GM19023 (cell line): Measurements from ENCODE around the gene ADAP1.

Experiments used
- ATAC-seq: cut with Tn5 transposase; IDR thresholded peaks from one replicate; pipeline ENCODE4 v1.9.1; 2021; ENCODE audit warnings: mild to moderate bottlenecking, moderate library complexity; ENCODE audit not compliant: unreplicated experiment

ADAP1 gene

DNA sequence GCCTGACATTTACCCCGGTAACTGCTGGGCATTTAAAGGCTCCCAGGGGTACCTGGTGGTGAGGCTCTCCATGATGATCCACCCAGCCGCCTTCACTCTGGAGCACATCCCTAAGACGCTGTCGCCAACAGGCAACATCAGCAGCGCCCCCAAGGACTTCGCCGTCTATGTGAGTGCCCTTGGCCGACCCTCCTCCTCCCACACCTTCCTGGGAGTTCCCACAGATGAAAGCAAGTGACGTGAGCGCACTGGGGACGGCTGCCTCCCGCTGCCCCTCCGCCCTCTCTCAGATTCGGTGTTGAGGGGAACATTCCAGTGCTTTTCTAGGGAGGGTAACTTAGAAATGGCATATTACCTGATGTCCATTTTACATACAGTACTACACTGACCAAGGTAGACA is 85.1 kb downstream of the ADAP1 start:
- no peak for ATAC-seq

DNA sequence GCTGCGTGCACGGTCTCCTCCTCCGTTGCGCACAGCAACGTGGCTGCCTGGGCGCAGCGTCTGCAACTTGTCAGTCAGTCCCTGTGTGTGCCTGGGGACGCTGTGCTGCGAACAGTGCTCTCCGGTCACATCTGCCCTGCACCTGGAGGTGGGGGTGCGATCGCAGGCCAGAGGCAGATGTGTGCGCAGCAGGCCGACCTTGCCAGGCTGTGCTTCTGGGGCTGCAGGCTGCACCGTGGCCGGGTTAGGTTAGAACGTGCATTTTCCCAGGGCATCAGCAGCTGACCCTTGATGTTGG is 86.3 kb downstream of the ADAP1 start:
- ATAC-seq, result no peak

DNA sequence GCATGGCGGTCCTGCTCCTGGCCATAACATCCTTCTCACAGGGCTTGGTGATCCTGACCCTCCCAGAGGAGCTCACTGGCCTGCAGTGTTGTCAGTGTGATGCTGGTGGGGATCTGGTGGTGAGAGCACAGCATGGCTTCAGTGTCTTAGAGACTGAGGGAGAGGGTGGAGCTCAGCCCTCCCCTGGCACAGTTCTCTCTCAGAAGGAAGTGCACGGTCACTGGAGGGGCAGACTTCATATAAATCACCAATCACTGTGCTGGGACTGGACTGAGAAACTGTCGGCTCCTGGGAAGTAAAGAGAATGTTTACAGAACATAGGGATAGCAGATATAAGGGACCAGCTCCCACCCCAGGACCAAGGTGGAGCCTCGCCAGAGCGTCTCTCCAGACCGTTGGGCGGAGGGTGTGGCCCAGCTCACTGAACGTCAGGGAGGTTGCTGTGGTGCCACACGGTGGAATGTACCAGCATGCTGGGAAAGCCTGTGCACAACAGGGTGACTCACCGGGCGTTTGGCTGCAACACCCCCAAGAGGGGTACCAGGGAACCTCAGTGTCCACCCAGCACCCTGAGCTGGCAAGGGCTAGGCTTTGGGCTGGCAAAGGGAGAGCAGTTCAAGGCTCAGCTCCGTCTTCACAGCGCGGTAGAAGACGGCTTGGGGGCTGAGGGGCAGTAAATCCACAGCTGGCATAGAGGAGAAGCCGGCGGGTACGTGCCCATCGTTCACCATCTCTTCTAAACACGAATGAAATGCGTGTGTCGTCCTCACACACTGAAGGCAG is 86.9 kb downstream of the ADAP1 start:
- ATAC-seq, result no peak

DNA sequence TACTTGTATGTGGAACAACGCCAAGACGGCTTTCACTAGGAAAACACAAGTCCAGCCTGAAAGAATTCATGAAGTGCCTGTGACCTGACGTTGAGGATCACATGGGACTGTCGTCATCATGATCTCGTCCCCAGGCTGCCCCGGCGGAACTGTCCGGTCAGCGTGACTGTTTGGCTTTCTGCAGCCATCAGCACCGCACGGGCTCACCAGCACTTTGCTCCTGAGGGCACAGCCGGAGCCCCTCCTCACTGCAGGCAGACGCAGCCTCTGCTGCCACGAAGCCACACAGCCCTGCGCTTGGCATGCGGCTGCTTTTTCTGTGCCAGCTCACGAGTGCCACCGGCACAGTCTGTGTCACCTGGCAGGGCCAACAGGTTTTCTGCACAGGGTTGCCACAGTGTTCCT is 87.5 kb downstream of the ADAP1 start:
- ATAC-seq, result no peak

DNA sequence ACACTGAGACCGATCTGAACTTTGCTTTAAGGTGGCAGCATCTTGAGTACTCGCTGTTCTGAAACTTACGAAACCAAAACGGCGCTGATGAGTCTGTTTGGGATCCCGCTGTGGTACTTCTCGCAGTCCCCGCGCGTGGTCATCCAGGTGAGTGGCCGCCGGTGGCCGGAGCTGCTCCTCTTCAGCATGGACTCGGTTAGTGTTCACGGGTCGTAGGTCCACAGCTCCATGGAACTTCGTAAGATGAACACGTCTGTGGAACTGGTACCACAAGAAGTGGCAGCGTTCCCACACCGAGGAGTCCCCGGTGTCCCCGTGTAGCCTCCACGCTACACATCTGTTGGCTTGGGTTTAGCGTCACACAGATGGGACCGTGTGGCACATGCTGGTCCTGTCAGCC is 88.6 kb downstream of the ADAP1 start:
- no peak for ATAC-seq

DNA sequence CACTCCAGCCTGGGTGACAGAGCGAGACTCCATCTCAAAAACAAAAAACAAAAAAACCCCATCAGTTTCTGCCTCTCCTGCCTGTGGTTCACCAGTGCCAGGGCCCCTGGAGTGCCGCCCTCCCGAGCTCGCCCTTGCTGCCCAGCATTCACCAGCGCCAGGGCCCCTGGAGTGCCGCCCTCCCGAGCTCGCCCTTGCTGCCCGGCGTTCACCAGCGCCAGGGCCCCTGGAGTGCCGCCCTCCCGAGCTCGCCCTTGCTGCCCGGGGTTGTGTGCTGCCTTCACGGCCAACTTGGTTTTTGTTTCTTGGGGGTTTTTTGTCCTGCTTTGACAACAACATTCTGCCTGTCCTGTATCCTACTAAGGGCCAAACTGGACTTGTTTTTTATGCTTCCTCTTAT is 91.4 kb downstream of the ADAP1 start:
- ATAC-seq, result no peak

DNA sequence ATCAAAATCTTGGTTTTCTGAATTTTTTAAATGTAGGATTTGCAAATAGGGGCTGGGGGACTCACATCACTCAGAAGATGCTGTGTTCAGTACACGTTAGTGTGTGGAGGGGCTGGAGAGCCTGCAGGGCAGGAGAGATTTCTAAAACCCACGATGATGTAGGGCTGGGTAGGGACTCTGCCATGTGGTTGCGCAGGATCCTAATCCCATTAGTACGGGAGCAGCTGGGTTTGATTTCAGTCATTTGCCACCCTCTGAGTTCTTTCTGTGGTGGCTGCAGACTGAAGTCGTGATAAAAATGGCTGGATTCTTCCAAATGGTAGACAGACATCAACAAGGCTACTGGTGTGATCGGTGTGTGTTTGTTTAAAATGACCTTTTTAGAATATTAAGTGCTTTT is 92.3 kb downstream of the ADAP1 start:
- ATAC-seq, result no peak

DNA sequence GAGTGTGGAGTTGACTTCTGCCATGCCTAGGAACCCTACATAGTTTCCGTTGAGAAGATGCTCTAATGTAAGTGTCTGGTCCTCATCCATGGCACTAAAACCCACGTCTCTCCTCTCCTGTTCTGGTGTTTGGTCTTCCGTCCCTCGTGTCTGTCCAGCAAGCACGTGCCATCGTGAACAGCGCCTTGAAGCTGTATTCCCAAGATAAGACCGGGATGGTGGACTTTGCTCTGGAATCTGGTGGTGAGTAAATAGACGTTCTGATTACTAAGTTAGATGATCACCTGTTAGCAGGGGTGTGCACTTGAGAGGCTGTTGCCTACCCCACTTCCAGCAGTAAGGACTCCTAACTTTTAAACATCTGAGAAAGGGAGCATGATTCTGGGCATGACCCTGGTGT is 93.3 kb downstream of the ADAP1 start:
- no peak for ATAC-seq

DNA sequence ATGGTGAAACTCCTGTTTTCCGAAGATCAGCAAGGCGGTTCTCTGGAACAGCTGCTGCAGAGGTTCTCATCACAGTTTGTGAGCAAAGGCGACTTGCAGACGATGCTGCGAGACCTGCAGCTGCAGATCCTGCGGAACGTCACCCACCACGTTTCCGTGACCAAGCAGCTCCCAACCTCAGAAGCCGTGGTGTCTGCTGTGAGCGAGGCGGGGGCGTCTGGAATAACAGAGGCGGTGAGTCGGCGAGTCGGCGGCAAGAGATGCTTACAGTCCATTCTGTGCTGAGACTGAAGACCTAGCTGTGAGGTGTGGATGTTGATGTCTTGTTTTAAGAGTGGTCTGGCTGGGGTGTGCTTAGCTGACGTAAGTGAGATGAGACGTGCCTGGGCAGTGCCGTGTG is 94.3 kb downstream of the ADAP1 start:
- ATAC-seq, result no peak

DNA sequence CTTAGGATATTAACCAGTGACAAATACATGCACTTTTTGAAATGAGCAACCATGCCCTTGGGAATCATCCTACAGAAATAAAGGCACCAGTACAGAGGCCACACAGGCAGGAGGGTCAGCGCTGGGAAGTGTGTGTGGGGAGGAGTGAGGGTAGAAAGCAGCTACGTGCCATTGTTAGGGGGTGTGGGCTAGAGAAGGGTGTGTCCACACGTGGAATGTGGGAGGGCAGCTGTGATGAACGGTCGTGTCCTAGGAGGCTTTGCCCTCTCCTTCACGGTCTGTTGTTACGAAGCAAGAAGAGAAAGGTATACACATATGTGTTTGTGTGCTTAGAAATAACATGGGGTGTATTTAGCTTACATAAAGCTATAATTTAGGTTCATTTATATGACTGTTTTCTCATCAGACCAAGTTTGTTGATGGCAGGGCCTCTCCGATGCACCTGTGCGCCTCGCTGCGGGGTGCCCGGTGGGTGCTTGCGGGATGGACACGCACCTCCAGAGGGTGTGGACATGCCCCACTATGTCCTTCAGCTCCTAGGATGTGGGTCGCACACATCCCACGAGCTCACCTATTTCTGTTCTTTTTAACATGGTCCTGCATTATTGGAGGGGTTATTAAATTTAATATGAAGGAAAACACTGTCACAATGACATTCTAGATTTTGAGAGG is 95.0 kb downstream of the ADAP1 start:
- no peak for ATAC-seq

DNA sequence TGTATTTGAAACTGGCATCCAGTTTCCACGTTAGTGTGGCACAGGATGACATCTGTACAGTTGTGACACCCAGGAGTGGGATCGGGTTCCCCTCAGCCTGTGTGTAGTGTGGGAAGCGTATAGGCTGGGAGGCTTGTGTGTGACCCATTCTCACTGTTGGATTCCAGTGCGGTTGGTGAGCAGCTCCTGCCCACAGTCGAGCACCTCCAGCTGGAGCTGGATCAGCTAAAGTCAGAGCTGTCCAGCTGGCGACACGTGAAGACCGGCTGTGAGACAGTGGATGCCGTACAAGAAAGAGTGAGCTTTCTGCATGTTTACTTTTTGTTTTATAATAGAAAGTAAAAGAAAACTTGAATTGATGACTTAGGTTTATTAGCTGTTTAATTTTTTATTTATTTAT is 96.8 kb downstream of the ADAP1 start:
- no peak for ATAC-seq

DNA sequence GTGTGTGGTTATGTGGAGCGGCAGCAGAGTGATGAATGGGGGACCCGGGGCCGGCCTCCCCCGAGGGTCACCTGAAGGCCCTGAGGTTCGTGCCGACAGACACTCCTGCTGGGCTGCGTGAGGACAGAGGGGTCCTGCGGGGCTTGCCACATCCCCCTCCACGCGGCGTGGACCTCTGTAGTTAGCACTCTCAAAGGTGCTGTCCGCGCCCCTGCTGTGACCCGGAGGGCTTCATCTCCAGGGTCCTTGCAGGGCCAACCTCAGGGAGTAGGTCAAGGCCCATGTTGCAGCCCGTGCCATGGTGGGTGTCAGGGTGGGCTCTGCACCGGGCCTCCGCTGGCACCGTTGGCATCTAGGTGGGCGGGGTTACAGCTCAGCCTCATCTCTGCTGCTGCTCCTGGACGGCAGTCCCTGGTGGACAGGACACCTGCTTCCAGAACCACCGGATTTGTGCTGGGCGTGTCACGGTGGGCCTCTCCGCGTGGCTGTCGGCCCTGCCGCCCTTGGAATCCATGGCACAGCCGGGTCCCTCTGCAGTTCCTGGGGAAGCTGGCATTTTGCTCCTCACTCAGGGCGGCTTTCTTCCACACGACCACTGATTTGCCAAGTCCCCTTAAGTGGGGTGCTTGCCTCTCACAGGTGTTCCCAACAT is 97.9 kb downstream of the ADAP1 start:
- ATAC-seq, result no peak

DNA sequence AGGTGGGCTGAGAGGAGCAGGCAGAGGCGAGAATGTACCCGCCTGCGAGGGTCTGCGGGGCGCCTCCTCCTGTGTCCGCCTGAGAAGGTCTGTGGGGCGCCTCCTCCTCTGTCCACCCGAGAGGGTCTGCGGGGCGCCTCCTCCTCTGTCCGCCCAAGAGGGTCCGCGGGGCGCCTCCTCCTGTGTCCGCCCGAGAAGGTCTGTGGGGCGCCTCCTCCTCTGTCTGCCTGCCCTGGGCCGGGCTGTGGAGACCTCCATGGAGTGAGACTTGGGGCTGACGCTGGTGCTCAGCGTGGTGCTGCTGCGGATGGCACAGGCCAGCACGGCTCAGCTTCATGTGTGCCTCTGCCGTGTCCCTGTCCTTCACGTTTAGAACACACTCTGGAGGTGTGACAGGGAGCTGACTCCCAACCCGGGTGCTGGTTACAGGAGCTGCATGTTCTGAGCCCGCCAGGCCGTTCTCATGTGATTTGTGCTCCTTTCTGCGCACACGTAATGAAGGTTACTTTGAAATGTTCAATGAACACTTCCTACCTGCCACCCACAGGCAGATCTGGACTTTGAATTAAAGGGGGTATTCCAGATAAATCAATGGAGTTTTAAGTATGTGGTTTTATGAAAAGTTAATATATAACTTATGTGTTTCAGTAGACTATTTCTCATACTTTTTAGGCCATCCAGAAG is 98.7 kb downstream of the ADAP1 start:
- ATAC-seq, result no peak

DNA sequence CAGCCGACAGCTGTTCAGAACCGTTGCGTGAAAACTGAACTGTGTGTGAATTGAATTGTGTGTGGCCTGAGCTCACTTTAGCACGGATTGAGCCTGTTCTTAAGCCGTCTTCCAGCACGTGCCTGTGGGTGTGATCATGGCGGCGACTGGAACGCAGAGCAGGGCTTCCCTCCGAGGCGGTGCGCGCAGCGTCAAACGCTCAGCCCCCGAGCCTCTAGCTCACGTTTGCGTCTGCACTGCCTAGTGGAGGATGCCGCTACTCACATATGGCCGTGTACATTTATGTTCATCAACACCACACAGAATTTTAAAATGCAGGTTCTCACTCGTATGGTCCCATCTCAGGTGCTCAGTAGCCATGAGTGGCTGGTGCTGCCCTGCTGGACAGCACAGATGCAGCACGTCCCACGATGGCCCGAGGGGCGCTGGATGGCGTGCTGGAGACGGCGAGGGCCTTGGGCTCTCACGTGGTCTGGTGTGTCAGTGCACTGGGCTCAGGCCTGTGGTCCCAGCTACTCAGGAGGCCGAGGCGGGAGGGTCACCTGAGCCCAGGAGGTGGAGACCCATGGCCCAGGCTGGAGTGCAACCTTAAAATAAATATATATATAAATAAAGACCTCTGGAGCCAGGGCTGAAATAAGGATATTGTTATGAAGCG is 100.2 kb downstream of the ADAP1 start:
- no peak for ATAC-seq

DNA sequence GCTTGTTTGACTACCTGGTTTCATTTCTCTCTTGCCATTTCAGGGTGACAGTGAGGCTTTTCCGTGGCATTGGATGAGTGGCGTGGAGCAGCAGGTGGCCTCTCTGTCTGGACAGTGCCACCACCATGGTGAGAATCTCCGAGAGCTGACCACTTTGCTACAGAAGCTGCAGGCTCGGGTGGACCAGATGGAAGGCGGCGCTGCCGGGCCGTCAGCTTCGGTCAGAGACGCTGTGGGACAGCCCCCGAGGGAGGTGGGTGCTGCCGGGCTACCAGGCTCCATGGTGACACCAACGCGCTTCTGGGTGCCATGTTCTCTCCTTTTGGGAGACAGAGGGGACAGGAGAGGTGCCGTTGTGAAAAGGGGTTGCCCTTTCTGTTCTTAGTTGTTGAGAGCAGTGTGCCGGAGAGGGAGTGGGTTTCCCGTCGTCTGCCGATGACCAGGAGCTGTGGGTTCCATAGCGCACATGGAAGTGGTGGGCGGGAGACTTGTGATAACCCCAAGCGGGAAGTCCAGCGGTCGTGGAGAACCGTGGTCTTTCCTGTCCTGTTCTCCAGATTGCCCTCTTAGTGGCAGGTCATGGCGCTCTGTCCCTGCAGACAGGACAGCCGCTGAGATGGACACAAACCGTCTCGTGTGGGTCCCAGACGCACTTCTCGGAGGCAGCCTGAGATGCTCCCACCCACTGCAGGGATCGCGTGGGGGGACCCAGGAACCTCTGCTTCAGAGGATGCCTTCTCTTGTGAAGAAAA is 100.9 kb downstream of the ADAP1 start:
- no peak for ATAC-seq

DNA sequence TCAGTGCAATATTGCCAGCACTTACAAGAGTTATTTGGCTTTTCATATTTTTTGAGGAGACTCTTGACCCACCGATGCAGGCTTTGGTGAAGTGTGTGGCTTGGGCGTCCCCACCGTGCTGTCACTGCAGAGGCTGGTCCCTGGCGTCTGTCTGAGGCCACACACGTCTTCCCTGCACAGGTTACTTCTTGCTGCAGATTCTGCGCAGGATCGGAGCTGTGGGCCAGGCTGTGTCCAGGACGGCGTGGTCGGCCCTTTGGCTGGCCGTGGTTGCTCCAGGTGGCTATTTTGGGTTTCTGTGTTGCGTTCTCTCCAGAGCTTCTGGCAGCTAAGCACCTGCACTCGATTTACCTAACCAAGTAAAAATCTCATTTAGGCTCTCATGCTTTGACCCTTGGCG is 103.3 kb downstream of the ADAP1 start:
- no peak for ATAC-seq

DNA sequence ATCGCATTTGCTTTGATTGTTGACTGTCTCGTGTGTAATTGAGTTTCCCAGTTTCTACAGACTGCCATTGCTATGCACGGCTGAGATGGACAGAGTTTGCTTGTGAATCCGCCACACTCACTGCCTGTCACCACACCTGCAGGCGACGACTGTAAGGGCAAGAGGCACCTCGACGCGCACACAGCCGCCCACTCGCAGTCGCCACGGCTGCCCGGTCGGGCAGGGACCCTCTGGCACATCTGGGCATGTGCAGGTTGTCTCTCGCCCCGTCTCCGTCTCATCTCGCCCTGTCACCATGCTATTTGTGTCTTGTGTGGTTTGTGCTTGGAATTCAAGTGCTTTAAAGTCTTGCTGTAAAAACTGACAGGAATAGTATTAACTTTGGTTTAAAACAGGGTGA is 104.7 kb downstream of the ADAP1 start:
- ATAC-seq, result no peak

DNA sequence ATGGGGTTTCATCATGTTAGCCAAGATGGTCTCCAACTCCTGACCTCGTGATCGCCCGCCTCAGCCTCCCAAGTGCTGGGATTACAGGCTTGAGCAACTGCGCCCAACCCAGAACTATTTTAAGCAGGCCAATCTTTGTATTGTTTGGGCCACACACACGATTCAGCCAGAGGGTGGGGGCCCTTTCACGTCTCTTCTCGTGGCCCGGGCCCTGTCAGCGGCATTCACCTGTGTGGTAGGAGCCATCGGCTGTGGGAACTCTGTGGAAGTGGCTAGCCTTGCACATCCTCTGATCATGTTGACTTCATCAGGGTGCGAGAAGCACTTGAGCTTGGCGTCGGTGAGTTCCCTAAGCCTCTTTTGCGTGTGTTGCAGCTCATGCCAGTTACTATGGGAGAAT is 105.3 kb downstream of the ADAP1 start:
- no peak for ATAC-seq
